MM.1S (cell line): ENCODE data around the gene PHKA2.

Experiments
- EZH2 ChIP-seq: fragments of 300-600 bp; sonication (generic); optimal IDR thresholded peaks from 2 replicates; pipeline ENCODE3; 2017; ENCODE audit warnings: low read depth, mild to moderate bottlenecking, antibody characterized with exemption, low read length, mixed read lengths
- EZH2phosphoT487 ChIP-seq: fragments of 300-600 bp; sonication (generic); IDR thresholded peaks from 2 replicates; pipeline ENCODE4 v1.6.1; 2018; ENCODE audit warnings: antibody characterized with exemption, low read length
- TF ChIP-seq, protein P1 (sequence below): fragments of 300-600 bp; sonication (generic); IDR thresholded peaks from 2 replicates; pipeline ENCODE4 v1.5.1; 2016; ENCODE audit warnings: antibody characterized with exemption, low read length, mixed read lengths

GRCh38 chrX:19007868-19008267 lies 24.0 kb upstream of the PHKA2 start:
- TF ChIP-seq, protein P1, sequence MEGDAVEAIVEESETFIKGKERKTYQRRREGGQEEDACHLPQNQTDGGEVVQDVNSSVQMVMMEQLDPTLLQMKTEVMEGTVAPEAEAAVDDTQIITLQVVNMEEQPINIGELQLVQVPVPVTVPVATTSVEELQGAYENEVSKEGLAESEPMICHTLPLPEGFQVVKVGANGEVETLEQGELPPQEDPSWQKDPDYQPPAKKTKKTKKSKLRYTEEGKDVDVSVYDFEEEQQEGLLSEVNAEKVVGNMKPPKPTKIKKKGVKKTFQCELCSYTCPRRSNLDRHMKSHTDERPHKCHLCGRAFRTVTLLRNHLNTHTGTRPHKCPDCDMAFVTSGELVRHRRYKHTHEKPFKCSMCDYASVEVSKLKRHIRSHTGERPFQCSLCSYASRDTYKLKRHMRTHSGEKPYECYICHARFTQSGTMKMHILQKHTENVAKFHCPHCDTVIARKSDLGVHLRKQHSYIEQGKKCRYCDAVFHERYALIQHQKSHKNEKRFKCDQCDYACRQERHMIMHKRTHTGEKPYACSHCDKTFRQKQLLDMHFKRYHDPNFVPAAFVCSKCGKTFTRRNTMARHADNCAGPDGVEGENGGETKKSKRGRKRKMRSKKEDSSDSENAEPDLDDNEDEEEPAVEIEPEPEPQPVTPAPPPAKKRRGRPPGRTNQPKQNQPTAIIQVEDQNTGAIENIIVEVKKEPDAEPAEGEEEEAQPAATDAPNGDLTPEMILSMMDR, result no peak
- TF ChIP-seq EZH2phosphoT487 (no peak), EZH2 (no peak)
